Measurements from ENCODE around the gene DDX10. TPM values are rescaled to one million over a fixed set of nuclear protein-coding genes. Genes with fewer than 3 reads are reported as not detected.
A peak's percentile ranks its signal among the peaks of the same experiment; 100 is the strongest.

DDX10 gene
- total RNA-seq, 1 experiment from 2014 or later, result 48.3 TPM

DNA sequence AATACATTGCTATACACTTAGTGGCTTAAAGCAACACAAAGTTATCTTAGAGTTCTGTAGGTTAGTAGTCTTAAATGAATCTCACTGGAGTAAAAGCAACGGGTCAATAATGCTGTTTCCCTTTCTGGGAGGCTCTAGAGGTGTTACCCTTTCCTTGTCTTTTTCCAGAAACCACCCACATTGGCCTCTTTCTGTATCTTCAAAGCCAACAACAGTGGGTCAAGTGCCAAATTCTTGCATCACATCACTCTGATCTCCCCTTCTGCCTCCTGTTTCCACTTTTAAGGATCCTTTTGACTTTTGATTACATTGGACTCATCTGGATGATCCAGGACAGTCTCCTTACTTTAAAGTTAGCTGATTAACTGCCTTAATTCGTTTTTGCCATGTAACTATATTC is 93.6 kb downstream of the DDX10 start:
- Histone ChIP-seq H2AK5ac (ENCODE audit: insufficient read length, low read length) (no peak overlapping the region), H3K79me1 (ENCODE audit: insufficient read depth, low read depth, low read length, poor library complexity, severe bottlenecking) (no peaks in the 10 kb centered on the region), H2AFZ (ENCODE audit: low read length) (no peak overlapping the region), H3K9me3 (ENCODE audit: control insufficient read depth, low read depth, low read length) (no peaks in the 10 kb centered on the region), H3T11ph (ENCODE audit: low read length) (no peak overlapping the region), H3K14ac (ENCODE audit: insufficient read depth, low read length) (no peak overlapping the region), H2BK5ac (ENCODE audit: insufficient read length, low read length) (no peak overlapping the region), H3K27me3 (ENCODE audit: insufficient read depth, low read length) (no peaks in the 10 kb centered on the region), H3K9ac (ENCODE audit: extremely low read depth, insufficient read length, low read length) (no peak overlapping the region), H3K56ac (ENCODE audit: insufficient read length, low read depth, low read length) (no peak overlapping the region), H3K18ac (ENCODE audit: insufficient read length, low read depth, low read length) (no peak overlapping the region), H3K4me1 (ENCODE audit: insufficient read depth, low read length) (no peaks in the 10 kb centered on the region), H4K8ac (replicated peaks; ENCODE audit: insufficient read length, low read depth, low read length) (no peak overlapping the region), H4K91ac (ENCODE audit: insufficient read length, low read depth, low read length) (no peak overlapping the region), H3K4me2 (ENCODE audit: insufficient read depth, insufficient read length, low read length) (no peak overlapping the region), H2BK20ac (ENCODE audit: low read depth, low read length, poor library complexity, severe bottlenecking) (no peak overlapping the region), H3K23ac (ENCODE audit: insufficient read length, low read depth, low read length) (no peak overlapping the region), H3K79me2 (ENCODE audit: insufficient read depth, low read length) (no peaks in the 10 kb centered on the region; the same call in 1 of the 2 replicates), H3K23me2 (ENCODE audit: insufficient read length, low read depth, low read length, poor library complexity, severe bottlenecking) (no peaks in the 10 kb centered on the region), H2BK15ac (ENCODE audit: low read depth, low read length) (no peak overlapping the region), H2BK120ac (ENCODE audit: low read depth, low read length, poor library complexity, severe bottlenecking) (no peak overlapping the region), H4K20me1 (ENCODE audit: control insufficient read depth, insufficient read depth, insufficient read length) (no peaks in the 10 kb centered on the region), H4K5ac (ENCODE audit: insufficient read length, low read depth, low read length) (no peak overlapping the region), H2BK12ac (ENCODE audit: insufficient read length, low read depth, low read length) (no peak overlapping the region), H3K27ac (ENCODE audit: insufficient read length, low read depth, low read length) (no peak overlapping the region), H3K4ac (ENCODE audit: low read depth, low read length) (no peak overlapping the region)
- TF ChIP-seq, protein P1, sequence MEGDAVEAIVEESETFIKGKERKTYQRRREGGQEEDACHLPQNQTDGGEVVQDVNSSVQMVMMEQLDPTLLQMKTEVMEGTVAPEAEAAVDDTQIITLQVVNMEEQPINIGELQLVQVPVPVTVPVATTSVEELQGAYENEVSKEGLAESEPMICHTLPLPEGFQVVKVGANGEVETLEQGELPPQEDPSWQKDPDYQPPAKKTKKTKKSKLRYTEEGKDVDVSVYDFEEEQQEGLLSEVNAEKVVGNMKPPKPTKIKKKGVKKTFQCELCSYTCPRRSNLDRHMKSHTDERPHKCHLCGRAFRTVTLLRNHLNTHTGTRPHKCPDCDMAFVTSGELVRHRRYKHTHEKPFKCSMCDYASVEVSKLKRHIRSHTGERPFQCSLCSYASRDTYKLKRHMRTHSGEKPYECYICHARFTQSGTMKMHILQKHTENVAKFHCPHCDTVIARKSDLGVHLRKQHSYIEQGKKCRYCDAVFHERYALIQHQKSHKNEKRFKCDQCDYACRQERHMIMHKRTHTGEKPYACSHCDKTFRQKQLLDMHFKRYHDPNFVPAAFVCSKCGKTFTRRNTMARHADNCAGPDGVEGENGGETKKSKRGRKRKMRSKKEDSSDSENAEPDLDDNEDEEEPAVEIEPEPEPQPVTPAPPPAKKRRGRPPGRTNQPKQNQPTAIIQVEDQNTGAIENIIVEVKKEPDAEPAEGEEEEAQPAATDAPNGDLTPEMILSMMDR (conservative IDR thresholded peaks at IDR 0.05), result no peak
- Mint-ChIP-seq H3K27me3 (ENCODE audit: low read depth) (no peaks in the 10 kb centered on the region), H3K27ac (peak overlapping the region; percentile 1 to 49 (median 44); a peak in 2 of 7 replicates), H3K4me3 (no peak overlapping the region), H3K36me3 (ENCODE audit: insufficient read depth in 1 of 3, low read depth in 3 of 3) (no peaks in the 10 kb centered on the region), H3K4me1 (peaks cover 27 to 28% of the 10 kb centered on the region in 2 experiments), H3K9me3 (no peaks in the 10 kb centered on the region)
- no CpG with 5 or more reads among the region's 2 CpGs for WGBS (ENCODE audit: extremely low coverage, insufficient read length, low lambda C conversion rate)
- no peak for DNase-seq
